ENCODE results near the gene PARD3. TPM values are rescaled to one million over a fixed set of nuclear protein-coding genes. Genes with fewer than 3 reads are reported as not detected.

Gene PARD3
- total and polyA plus RNA-seq, 8 donors = 25.6 to 54.5 (median 47.8) TPM

GRCh38 chr10:34426041-34426440 lies 389.1 kb downstream of the PARD3 start:
- DNase-seq = no peak
- intact Hi-C loops (cut with DNase I) = no loop called here

GRCh38 chr10:34423673-34424625 lies 391.1 kb downstream of the PARD3 start:
- Histone ChIP-seq H3K27ac (no peak overlapping the region), H3K9me3 (no peaks in the 10 kb centered on the region), H3K27me3 (no peaks in the 10 kb centered on the region), H3K36me3 (no peaks in the 10 kb centered on the region), H3K4me1 (no peaks in the 10 kb centered on the region), H3K4me3 (no peak overlapping the region)
- intact Hi-C loops (cut with DNase I) = no loop called here
- DNase-seq (no peak), ATAC-seq (no peak)
- no peak for TF ChIP-seq CTCF (IDR thresholded peaks at IDR 0.05)

More at GRCh38 chr10:34426041-34426440, 389.1 kb downstream of the PARD3 start:
- ATAC-seq = no peak
- Histone ChIP-seq H3K4me3 (no peak overlapping the region), H3K4me1 (peaks cover 0 to 4% of the 10 kb centered on the region in 2 donors), H3K27ac (no peak overlapping the region), H3K27me3 (no peaks in the 10 kb centered on the region), H3K36me3 (no peaks in the 10 kb centered on the region), H3K9me3 (no peaks in the 10 kb centered on the region)
- no peak for TF ChIP-seq CTCF (IDR thresholded peaks at IDR 0.05)

DNA sequence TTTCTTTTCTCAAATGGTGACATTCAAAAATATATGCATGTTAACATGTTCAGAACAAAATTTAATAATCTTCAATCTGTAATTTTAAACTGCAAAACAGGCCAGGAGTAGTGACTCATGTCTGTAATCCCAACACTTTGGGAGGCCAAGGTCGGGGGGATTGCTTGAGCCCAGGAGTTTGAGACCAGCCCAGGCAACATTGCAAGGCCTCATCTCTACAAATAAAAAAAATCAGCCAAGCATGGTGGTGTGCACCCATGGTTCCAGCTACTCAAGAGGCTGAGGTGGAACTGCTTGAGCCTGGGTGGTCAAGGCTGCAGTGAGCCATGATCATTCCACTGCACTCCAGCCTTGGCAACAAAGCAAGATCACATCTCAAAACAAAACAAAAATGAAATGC lies 394.3 kb downstream of the PARD3 start:
- intact Hi-C loops (cut with DNase I) = no loop called here
- no peaks in the 10 kb centered on the region for H3K36me3 ChIP-seq
- H3K4me1 ChIP-seq = no peaks in the 10 kb centered on the region
- TF ChIP-seq CTCF (IDR thresholded peaks at IDR 0.05) = no peak
- no peak for DNase-seq
- H3K9me3 ChIP-seq = no peaks in the 10 kb centered on the region
- H3K27ac ChIP-seq = no peak overlapping the region
- no peak for ATAC-seq
- no peaks in the 10 kb centered on the region for H3K27me3 ChIP-seq
- no peak overlapping the region for H3K4me3 ChIP-seq

DNA sequence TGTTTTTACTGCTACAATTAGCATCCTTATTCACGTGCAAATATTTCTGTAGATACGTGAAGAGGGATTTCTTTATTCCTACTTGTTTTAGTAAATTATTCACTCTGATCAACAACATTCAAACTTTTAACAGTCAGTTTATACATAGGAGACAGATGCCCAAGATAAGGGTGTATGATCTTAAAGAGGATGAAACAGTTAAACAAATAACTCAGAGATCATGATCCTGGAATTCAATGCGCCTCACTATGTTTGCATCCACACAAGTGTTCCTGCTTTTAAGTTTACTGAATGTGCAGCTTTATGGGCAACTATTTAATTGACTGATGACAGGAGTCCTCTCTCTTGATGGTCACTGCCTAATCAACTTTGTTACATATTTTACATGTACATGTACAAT lies 394.8 kb downstream of the PARD3 start:
- ATAC-seq (no peak), DNase-seq (no peak)
- H3K4me1 ChIP-seq = no peaks in the 10 kb centered on the region
- TF ChIP-seq CTCF (IDR thresholded peaks at IDR 0.05) = no peak
- no peaks in the 10 kb centered on the region for H3K27me3 ChIP-seq
- no peaks in the 10 kb centered on the region for H3K9me3 ChIP-seq
- intact Hi-C loops (cut with DNase I) = no loop called here
- no peak overlapping the region for H3K4me3 ChIP-seq
- no peaks in the 10 kb centered on the region for H3K36me3 ChIP-seq
- no peak overlapping the region for H3K27ac ChIP-seq

- no peak overlapping the region for H3K27ac ChIP-seq
- H3K36me3 ChIP-seq = no peaks in the 10 kb centered on the region
- intact Hi-C loops (cut with DNase I) = no loop called here
- no peak for TF ChIP-seq CTCF (IDR thresholded peaks at IDR 0.05)
- no peaks in the 10 kb centered on the region for H3K27me3 ChIP-seq
- no peaks in the 10 kb centered on the region for H3K9me3 ChIP-seq
- no peak for ATAC-seq
- H3K4me3 ChIP-seq = no peak overlapping the region
- H3K4me1 ChIP-seq = no peaks in the 10 kb centered on the region
- no peak for DNase-seq
Observed at GRCh38 chr10:34415039-34415438, 400.1 kb downstream of the PARD3 start.
